K562 (cell line): Measurements from ENCODE around the gene POFUT2.

Experiments used
- CBX3 ChIP-seq, 2 experiments: IDR thresholded peaks; 1 replicate in 1 of 2; 2 replicates in 1 of 2; pipeline ENCODE4 v1.6.1; 2012; ENCODE audit warnings: inconsistent platforms in 2 of 2, low read length in 2 of 2, borderline replicate concordance in 1 of 2, control low read depth in 1 of 2
- CEBPB ChIP-seq: fragments of 450-650 bp; IDR thresholded peaks from 2 replicates; pipeline ENCODE4 v1.6.1; 2016; ENCODE audit warnings: missing genetic modification characterization, missing compliant biosample characterization
- ELF2 ChIP-seq: fragments of 250-450 bp; sonication (Bioruptor Pico); IDR thresholded peaks from 2 replicates; pipeline ENCODE4 v1.5.0; 2021; ENCODE audit warnings: mild to moderate bottlenecking
- RCOR1 ChIP-seq, 2 experiments: IDR thresholded peaks; 2 replicates each; pipeline ENCODE4 v1.6.1; 2012; ENCODE audit warnings: low read depth in 2 of 2, low read length in 2 of 2, borderline replicate concordance in 1 of 2, improper control_type of control experiment in 1 of 2
- ZFP1 ChIP-seq: fragments of 450-650 bp; formaldehyde crosslinking; IDR thresholded peaks from 2 replicates; pipeline ENCODE4 v1.4.0; 2020; ENCODE audit warnings: mild to moderate bottlenecking, mixed read lengths
- ZNF347 ChIP-seq: fragments of 450-650 bp; formaldehyde crosslinking; IDR thresholded peaks from 2 replicates; pipeline ENCODE4 v1.4.0; 2020; ENCODE audit warnings: low read depth, mild to moderate bottlenecking, moderate library complexity
- ZNF76 ChIP-seq: fragments of 250-450 bp; sonication (Bioruptor Pico); IDR thresholded peaks from 2 replicates; pipeline ENCODE4 v1.4.0; 2020; ENCODE audit warnings: mild to moderate bottlenecking, moderate library complexity, borderline replicate concordance

GRCh38 chr21:45237401-45237800 is 50.3 kb downstream of the POFUT2 start:
- TF ChIP-seq CBX3 (IDR thresholded peaks at IDR 0.05; ENCODE audit: borderline replicate concordance in 1 of 2, low read length in 2 of 2) (no peak), ZFP1 (CRISPR knock-in tag) (no peak), ELF2 (CRISPR knock-in tag) (no peak), RCOR1 (IDR thresholded peaks at IDR 0.05; ENCODE audit: borderline replicate concordance in 1 of 2, low read depth in 2 of 2, low read length in 2 of 2) (no peak), ZNF347 (CRISPR knock-in tag) (no peak), ZNF76 (CRISPR knock-in tag) (no peak), CEBPB (tag) (no peak)
